H1 (cell line): ENCODE measurements around the gene EIPR1. TPM values are rescaled to one million over a fixed set of nuclear protein-coding genes. Genes with fewer than 3 reads are reported as not detected.

Experiments used
- CTCF ChIP-seq, 3 experiments: IDR thresholded peaks; 1 replicate in 2 of 3; 2 replicates in 1 of 3; pipeline versions ENCODE4 v1.5.1 to v1.6.1; 2011; ENCODE audit warnings: low read length in 3 of 3, mild to moderate bottlenecking in 3 of 3, inconsistent platforms in 2 of 3, low read depth in 1 of 3, moderate library complexity in 1 of 3; ENCODE audit not compliant: insufficient read depth in 1 of 3; ENCODE audit errors: control extremely low read depth in 1 of 3
- NRF1 ChIP-seq: IDR thresholded peaks from 2 replicates; pipeline ENCODE4 v1.6.1; 2011; ENCODE audit warnings: mild to moderate bottlenecking, low read depth, low read length, improper control_type of control experiment
- TEAD4 ChIP-seq: IDR thresholded peaks from 2 replicates; pipeline ENCODE4 v1.6.1; 2012; ENCODE audit warnings: low read depth, low read length, inconsistent platforms, mixed read lengths
- polyA plus RNA-seq, 7 experiments: library from polyadenylated mRNA; depleted of rRNA in 3 of 7; stranded (reverse) in 5 of 7; unstranded in 2 of 7; fragments of >200 nt in 5 of 7; fragments of 200-250 nt in 2 of 7; gene quantifications; 1 replicate in 5 of 7; 2 replicates in 1 of 7; 4 replicates in 1 of 7; pipeline versions ENCODE4 v1.2.1 to v1.2.3, GENCODE V29; 2011 to 2013; ENCODE audit warnings: missing spikeins in 2 of 7, mixed read lengths in 2 of 7
- total RNA-seq: library from RNA; stranded (reverse); fragmentation: NEBNext Ultra II Directional; extraction: Animal tissue kit (Norgen Biotek cat#: 25700); gene quantifications from 2 replicates; pipeline ENCODE4 v1.2.1, GENCODE V29; 2021

The EIPR1 gene
- total and polyA plus RNA-seq, 2 of the 8 experiments (the other 6 are each of a cell fraction or from before 2014, with no cell fraction given) = 26.3 to 56.4 TPM

DNA sequence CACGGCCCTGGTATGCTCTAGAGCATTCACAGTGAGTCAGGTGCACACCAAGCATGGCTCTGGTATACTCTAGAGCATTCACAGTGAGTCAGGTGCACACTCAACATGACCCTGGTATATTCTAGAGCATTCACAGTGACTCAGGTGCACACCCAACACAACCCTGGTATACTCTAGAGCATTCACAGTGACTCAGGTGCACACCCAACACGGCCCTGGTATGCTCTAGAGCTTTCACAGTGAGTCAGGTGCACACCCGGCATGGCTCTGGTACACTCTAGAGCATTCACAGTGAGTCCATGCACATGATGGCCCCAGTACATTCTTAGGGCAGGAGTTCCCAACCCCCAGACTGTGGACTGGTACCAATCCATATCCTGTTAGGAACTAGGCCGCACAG lies 158.1 kb downstream of the EIPR1 start (continued):
- no peak for TF ChIP-seq CTCF (IDR thresholded peaks at IDR 0.05; ENCODE audit: control extremely low read depth in 1 of 3, insufficient read depth in 1 of 3, low read depth in 1 of 3, low read length in 3 of 3)
- TF ChIP-seq NRF1 = no peak
- no peak for TF ChIP-seq TEAD4
